ENCODE data around the gene TMEM175. TPM values are rescaled to one million over a fixed set of nuclear protein-coding genes. Genes with fewer than 3 reads are reported as not detected.

TMEM175 gene
- total RNA-seq, 4 donors from 2014 or later, result 17.4 to 39.1 (median 30.1) TPM

GRCh38 chr4:959338-960139 is 27.3 kb downstream of the TMEM175 start:
- WGBS, 2 donors, result 80 to 87% methylated on average over 18 to 24 of the region's 24 CpGs
- no peak overlapping the region for H3K4me3 ChIP-seq (ENCODE audit: low read depth, poor library complexity, severe bottlenecking)
- intact Hi-C loops (cut with DNase I; ENCODE audit: low total_unique reads), result no loop called here
- peak in 1 of 2 donors; percentile 78 for DNase-seq (ENCODE audit: low spot score in 2 of 2)
- TF ChIP-seq POLR2A (IDR thresholded peaks at IDR 0.05) (no peak), CTCF (IDR thresholded peaks at IDR 0.05) (no peak)

- no peak overlapping the region for H3K4me3 ChIP-seq (ENCODE audit: low read depth, poor library complexity, severe bottlenecking)
- intact Hi-C loops (cut with DNase I; ENCODE audit: low total_unique reads), result no loop called here
- 87 to 92% methylated on average over 10 to 12 of the region's 16 CpGs for WGBS, 2 donors
- DNase-seq (ENCODE audit: low spot score in 2 of 2), result no peak
- TF ChIP-seq POLR2A (IDR thresholded peaks at IDR 0.05) (no peak), CTCF (IDR thresholded peaks at IDR 0.05) (no peak)
Observed at GRCh38 chr4:960140-960635, 27.9 kb downstream of the TMEM175 start.

GRCh38 chr4:960636-961350 is 28.5 kb downstream of the TMEM175 start:
- H3K4me3 ChIP-seq (ENCODE audit: low read depth, poor library complexity, severe bottlenecking), result no peak overlapping the region
- TF ChIP-seq CTCF (IDR thresholded peaks at IDR 0.05), result no peak
- DNase-seq (ENCODE audit: low spot score in 2 of 2), result no peak
- 86 to 89% methylated on average over 28 to 30 of the region's 35 CpGs for WGBS, 2 donors
- intact Hi-C loops (cut with DNase I; ENCODE audit: low total_unique reads), result no loop called here

GRCh38 chr4:961351-962230 is 29.3 kb downstream of the TMEM175 start:
- H3K4me3 ChIP-seq (ENCODE audit: low read depth, poor library complexity, severe bottlenecking), result no peak overlapping the region
- 56 to 69% methylated on average over 39 to 50 of the region's 52 CpGs for WGBS, 2 donors
- TF ChIP-seq CTCF (IDR thresholded peaks at IDR 0.05) (no peak), POLR2A (IDR thresholded peaks at IDR 0.05) (no peak)
- no peak for DNase-seq (ENCODE audit: low spot score in 2 of 2)
- intact Hi-C loops (cut with DNase I; ENCODE audit: low total_unique reads), result no loop called here

All from lower leg skin (tissue), 4 donors.